WTC11 (cell line): ENCODE data around the gene NOX3. TPM values are rescaled to one million over a fixed set of nuclear protein-coding genes. Genes with fewer than 3 reads are reported as not detected.

Experiments
- ATAC-seq: fragments of 200-7000 bp; cut with Tn5 transposase; 2 replicates; pipeline ENCODE4 v1.10.0; 2021; ENCODE audit warnings: mild to moderate bottlenecking, moderate library complexity
- CTCF ChIA-PET: fragments of 300-600 bp; sonication (Branson Sonifier 250); formaldehyde crosslinking; loops from one replicate; lab custom pipeline; 2021; ENCODE audit warnings: antibody characterized with exemption; lab: Charles Lee
- POLR2A ChIA-PET: fragments of 350-600 bp; sonication (Branson Sonifier 250); formaldehyde crosslinking; loops from one replicate; lab custom pipeline; 2021; ENCODE audit warnings: antibody characterized with exemption; lab: Charles Lee
- DNase-seq: peaks from one replicate; pipeline ENCODE4 v3.0.0; 2021; ENCODE audit warnings: low spot score
- H3K27ac Mint-ChIP-seq: 2 replicates; pipeline ENCODE4 v1.8.0; 2021; ENCODE audit warnings: mixed read lengths
- H3K27me3 Mint-ChIP-seq: 2 replicates; pipeline ENCODE4 v1.8.0; 2021; ENCODE audit warnings: low read depth, mild to moderate bottlenecking, moderate library complexity, mixed read lengths
- H3K36me3 Mint-ChIP-seq: 2 replicates; pipeline ENCODE4 v1.8.0; 2021; ENCODE audit warnings: mixed read lengths
- H3K4me1 Mint-ChIP-seq: 2 replicates; pipeline ENCODE4 v1.8.0; 2022; ENCODE audit warnings: mixed read lengths
- H3K4me3 Mint-ChIP-seq: 2 replicates; pipeline ENCODE4 v1.8.0; 2021; ENCODE audit warnings: mild to moderate bottlenecking, moderate library complexity, mixed read lengths
- H3K9me3 Mint-ChIP-seq: 2 replicates; pipeline ENCODE4 v1.8.0; 2021; ENCODE audit warnings: mixed read lengths
- ATF1 ChIP-seq: sonication (generic); formaldehyde crosslinking; IDR thresholded peaks from 2 replicates; pipeline ENCODE4 v1.8.1; 2023; ENCODE audit warnings: mild to moderate bottlenecking, moderate library complexity, missing genetic modification reagents
- FOXJ3 ChIP-seq: sonication (generic); formaldehyde crosslinking; IDR thresholded peaks from 2 replicates; pipeline ENCODE4 v1.9.0; 2021; ENCODE audit warnings: missing genetic modification reagents, mild to moderate bottlenecking, borderline replicate concordance
- GABPB1 ChIP-seq: sonication (generic); formaldehyde crosslinking; IDR thresholded peaks from 2 replicates; pipeline ENCODE4 v1.8.1; 2023; ENCODE audit warnings: mild to moderate bottlenecking, missing genetic modification reagents
- GRHL2 ChIP-seq: fragments of 250-450 bp; sonication (Bioruptor Pico); IDR thresholded peaks from 2 replicates; pipeline ENCODE4 v1.8.0; 2022; ENCODE audit warnings: mild to moderate bottlenecking, moderate library complexity; ENCODE audit not compliant: insufficient replicate concordance, severe bottlenecking
- total RNA-seq: library from RNA; stranded (reverse); gene quantifications from 3 replicates; pipeline ENCODE4 v1.2.3, GENCODE V29; 2021
- TF ChIP-seq, protein P1 (sequence below): fragments of 250-450 bp; sonication (Bioruptor Pico); IDR thresholded peaks from 2 replicates; pipeline ENCODE4 v1.9.0; 2021; ENCODE audit warnings: mild to moderate bottlenecking, borderline replicate concordance
- TF ChIP-seq, protein P2 (sequence below): sonication (generic); formaldehyde crosslinking; IDR thresholded peaks from 2 replicates; pipeline ENCODE4 v1.8.0; 2022; ENCODE audit warnings: mild to moderate bottlenecking, missing genetic modification reagents
- TF ChIP-seq, protein P3 (sequence below): sonication (generic); formaldehyde crosslinking; IDR thresholded peaks from 2 replicates; pipeline ENCODE4 v1.8.1; 2023; ENCODE audit warnings: mild to moderate bottlenecking, missing genetic modification reagents
- TF ChIP-seq, protein P4 (sequence below): sonication (generic); formaldehyde crosslinking; IDR thresholded peaks from 2 replicates; pipeline ENCODE4 v1.8.0; 2023; ENCODE audit warnings: missing genetic modification reagents
- TF ChIP-seq, protein P5 (sequence below): sonication (generic); formaldehyde crosslinking; conservative IDR thresholded peaks from 2 replicates; pipeline ENCODE4 v1.8.1; 2023; ENCODE audit warnings: mild to moderate bottlenecking, low read depth, missing genetic modification reagents, moderate library complexity
- TF ChIP-seq, protein P6 (sequence below): fragments of 250-450 bp; sonication (Bioruptor Pico); conservative IDR thresholded peaks from 2 replicates; pipeline ENCODE4 v1.9.0; 2021; ENCODE audit warnings: mild to moderate bottlenecking

Gene NOX3
- total RNA-seq, 1 experiment from 2014 or later, result not detected

DNA sequence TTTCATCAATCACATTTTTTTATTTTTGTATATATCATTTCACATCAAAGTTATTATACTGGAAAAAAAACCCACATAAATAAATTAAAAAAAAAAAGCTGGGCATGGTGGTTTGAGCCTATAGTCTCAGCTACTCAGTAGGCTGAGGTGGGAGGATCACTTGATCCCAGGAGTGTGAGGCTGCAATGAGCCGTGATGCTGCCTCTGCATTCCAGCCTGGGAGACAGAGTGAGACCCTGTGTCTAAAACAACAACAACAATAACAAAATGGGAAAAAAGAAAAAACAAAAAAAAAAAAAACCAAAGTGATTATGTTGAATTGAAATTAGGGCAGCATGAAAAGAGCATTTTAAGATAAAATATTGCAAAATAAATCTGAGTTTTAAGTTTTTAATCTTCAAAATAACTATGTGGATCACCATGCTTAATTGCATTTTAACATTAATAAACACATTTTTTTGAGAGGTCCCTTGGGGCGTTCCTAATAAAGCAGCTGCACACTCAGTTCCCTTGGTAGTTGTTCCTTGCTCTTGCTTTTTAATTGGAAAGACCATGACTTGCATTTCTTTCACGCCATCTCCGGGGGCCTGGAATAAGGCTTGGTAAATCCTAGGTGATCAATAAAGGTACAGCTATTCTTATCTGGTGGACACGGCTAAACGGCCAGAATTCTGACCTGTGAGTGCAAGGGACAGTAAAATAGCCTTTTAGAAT, 15.1 kb downstream of the NOX3 start:
- no peaks in the 10 kb centered on the region for H3K36me3 Mint-ChIP-seq
- DNase-seq (no peak), ATAC-seq (no peak)
- CTCF ChIA-PET, result no interaction called here
- no peak for TF ChIP-seq GRHL2 (CRISPR knock-in tag)
- TF ChIP-seq, protein P1, sequence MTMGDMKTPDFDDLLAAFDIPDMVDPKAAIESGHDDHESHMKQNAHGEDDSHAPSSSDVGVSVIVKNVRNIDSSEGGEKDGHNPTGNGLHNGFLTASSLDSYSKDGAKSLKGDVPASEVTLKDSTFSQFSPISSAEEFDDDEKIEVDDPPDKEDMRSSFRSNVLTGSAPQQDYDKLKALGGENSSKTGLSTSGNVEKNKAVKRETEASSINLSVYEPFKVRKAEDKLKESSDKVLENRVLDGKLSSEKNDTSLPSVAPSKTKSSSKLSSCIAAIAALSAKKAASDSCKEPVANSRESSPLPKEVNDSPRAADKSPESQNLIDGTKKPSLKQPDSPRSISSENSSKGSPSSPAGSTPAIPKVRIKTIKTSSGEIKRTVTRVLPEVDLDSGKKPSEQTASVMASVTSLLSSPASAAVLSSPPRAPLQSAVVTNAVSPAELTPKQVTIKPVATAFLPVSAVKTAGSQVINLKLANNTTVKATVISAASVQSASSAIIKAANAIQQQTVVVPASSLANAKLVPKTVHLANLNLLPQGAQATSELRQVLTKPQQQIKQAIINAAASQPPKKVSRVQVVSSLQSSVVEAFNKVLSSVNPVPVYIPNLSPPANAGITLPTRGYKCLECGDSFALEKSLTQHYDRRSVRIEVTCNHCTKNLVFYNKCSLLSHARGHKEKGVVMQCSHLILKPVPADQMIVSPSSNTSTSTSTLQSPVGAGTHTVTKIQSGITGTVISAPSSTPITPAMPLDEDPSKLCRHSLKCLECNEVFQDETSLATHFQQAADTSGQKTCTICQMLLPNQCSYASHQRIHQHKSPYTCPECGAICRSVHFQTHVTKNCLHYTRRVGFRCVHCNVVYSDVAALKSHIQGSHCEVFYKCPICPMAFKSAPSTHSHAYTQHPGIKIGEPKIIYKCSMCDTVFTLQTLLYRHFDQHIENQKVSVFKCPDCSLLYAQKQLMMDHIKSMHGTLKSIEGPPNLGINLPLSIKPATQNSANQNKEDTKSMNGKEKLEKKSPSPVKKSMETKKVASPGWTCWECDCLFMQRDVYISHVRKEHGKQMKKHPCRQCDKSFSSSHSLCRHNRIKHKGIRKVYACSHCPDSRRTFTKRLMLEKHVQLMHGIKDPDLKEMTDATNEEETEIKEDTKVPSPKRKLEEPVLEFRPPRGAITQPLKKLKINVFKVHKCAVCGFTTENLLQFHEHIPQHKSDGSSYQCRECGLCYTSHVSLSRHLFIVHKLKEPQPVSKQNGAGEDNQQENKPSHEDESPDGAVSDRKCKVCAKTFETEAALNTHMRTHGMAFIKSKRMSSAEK, result no peak
- TF ChIP-seq, protein P2, sequence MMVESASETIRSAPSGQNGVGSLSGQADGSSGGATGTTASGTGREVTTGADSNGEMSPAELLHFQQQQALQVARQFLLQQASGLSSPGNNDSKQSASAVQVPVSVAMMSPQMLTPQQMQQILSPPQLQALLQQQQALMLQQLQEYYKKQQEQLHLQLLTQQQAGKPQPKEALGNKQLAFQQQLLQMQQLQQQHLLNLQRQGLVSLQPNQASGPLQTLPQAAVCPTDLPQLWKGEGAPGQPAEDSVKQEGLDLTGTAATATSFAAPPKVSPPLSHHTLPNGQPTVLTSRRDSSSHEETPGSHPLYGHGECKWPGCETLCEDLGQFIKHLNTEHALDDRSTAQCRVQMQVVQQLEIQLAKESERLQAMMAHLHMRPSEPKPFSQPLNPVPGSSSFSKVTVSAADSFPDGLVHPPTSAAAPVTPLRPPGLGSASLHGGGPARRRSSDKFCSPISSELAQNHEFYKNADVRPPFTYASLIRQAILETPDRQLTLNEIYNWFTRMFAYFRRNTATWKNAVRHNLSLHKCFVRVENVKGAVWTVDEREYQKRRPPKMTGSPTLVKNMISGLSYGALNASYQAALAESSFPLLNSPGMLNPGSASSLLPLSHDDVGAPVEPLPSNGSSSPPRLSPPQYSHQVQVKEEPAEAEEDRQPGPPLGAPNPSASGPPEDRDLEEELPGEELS (CRISPR knock-in tag), result no peak
- no peak for TF ChIP-seq GABPB1 (CRISPR knock-in tag)
- TF ChIP-seq FOXJ3 (CRISPR knock-in tag), result no peak
- TF ChIP-seq, protein P3, sequence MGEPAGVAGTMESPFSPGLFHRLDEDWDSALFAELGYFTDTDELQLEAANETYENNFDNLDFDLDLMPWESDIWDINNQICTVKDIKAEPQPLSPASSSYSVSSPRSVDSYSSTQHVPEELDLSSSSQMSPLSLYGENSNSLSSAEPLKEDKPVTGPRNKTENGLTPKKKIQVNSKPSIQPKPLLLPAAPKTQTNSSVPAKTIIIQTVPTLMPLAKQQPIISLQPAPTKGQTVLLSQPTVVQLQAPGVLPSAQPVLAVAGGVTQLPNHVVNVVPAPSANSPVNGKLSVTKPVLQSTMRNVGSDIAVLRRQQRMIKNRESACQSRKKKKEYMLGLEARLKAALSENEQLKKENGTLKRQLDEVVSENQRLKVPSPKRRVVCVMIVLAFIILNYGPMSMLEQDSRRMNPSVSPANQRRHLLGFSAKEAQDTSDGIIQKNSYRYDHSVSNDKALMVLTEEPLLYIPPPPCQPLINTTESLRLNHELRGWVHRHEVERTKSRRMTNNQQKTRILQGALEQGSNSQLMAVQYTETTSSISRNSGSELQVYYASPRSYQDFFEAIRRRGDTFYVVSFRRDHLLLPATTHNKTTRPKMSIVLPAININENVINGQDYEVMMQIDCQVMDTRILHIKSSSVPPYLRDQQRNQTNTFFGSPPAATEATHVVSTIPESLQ (CRISPR knock-in tag), result no peak
- TF ChIP-seq, protein P4, sequence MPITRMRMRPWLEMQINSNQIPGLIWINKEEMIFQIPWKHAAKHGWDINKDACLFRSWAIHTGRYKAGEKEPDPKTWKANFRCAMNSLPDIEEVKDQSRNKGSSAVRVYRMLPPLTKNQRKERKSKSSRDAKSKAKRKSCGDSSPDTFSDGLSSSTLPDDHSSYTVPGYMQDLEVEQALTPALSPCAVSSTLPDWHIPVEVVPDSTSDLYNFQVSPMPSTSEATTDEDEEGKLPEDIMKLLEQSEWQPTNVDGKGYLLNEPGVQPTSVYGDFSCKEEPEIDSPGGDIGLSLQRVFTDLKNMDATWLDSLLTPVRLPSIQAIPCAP (CRISPR knock-in tag), result no peak
- no peak for TF ChIP-seq ATF1 (CRISPR knock-in tag)
- TF ChIP-seq, protein P5, sequence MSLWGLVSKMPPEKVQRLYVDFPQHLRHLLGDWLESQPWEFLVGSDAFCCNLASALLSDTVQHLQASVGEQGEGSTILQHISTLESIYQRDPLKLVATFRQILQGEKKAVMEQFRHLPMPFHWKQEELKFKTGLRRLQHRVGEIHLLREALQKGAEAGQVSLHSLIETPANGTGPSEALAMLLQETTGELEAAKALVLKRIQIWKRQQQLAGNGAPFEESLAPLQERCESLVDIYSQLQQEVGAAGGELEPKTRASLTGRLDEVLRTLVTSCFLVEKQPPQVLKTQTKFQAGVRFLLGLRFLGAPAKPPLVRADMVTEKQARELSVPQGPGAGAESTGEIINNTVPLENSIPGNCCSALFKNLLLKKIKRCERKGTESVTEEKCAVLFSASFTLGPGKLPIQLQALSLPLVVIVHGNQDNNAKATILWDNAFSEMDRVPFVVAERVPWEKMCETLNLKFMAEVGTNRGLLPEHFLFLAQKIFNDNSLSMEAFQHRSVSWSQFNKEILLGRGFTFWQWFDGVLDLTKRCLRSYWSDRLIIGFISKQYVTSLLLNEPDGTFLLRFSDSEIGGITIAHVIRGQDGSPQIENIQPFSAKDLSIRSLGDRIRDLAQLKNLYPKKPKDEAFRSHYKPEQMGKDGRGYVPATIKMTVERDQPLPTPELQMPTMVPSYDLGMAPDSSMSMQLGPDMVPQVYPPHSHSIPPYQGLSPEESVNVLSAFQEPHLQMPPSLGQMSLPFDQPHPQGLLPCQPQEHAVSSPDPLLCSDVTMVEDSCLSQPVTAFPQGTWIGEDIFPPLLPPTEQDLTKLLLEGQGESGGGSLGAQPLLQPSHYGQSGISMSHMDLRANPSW (CRISPR knock-in tag), result no peak
- TF ChIP-seq, protein P6, sequence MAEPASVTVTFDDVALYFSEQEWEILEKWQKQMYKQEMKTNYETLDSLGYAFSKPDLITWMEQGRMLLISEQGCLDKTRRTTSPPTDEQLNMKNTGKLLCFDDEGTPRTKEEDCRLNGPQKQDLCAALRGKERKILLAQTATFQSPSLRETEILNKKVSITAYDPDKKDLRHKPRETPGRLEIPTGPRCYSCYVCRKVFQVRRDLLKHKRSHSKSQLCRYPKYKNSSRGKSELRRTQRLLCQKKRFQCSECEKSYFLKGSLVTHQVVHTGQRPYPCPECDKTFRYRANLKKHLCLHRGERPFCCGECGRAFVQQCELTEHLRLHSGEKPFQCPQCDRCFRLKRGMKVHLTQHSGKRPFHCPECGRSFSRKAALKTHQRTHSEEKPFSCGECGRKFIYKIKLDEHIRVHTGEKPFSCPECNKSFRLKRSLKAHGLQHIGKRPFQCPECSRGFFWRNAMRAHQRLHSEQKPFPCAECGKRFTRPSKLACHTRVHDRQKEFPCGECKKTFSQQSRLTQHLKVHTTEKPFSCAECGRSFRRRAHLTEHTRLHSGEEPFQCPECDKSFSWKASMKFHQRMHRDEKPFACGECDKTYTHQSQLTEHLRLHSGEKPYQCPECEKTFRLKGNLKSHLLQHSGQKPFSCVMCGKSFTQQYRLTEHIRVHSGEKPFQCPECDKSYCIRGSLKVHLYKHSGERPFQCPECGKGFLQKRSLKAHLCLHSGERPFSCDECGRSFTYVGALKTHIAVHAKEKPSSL (CRISPR knock-in tag), result no peak
- POLR2A ChIA-PET, result interaction anchor here (1.2 kb wide), 1 partner anchor 23 kb away, joined by 3 read pairs; no protein-coding TSS in a partner anchor
- no peaks in the 10 kb centered on the region for H3K9me3 Mint-ChIP-seq
- H3K4me3 Mint-ChIP-seq, result no peak overlapping the region
- H3K4me1 Mint-ChIP-seq, result no peaks in the 10 kb centered on the region
- no peaks in the 10 kb centered on the region for H3K27me3 Mint-ChIP-seq
- H3K27ac Mint-ChIP-seq, result peak overlapping the region; percentile 86; the same call in 1 of the 2 replicates
